Neural progenitor cell (in vitro differentiated cells): ENCODE data around the gene GCNT2. TPM values are rescaled to one million over a fixed set of nuclear protein-coding genes. Genes with fewer than 3 reads are reported as not detected.
A peak's percentile ranks its signal among the peaks of the same experiment; 100 is the strongest.

Source experiments
- DNase-seq: peaks from one replicate; pipeline ENCODE4 v3.0.0-alpha.2; 2016; ENCODE audit warnings: low spot score
- H2AFZ ChIP-seq: fragments of 200-600 bp; sonication (generic); replicated peaks from 2 replicates; pipeline ENCODE4 v1.6.1; 2016; ENCODE audit warnings: antibody characterized with exemption
- H3F3A ChIP-seq: fragments of 200-600 bp; sonication (generic); 2 replicates; pipeline ENCODE4 v1.6.1; 2016; ENCODE audit warnings: antibody characterized with exemption, low read depth
- H3K27ac ChIP-seq: fragments of 200-600 bp; sonication (generic); 2 replicates; pipeline ENCODE4 v1.5.1; 2016; ENCODE audit warnings: mild to moderate bottlenecking
- H3K27me3 ChIP-seq: fragments of 200-600 bp; sonication (generic); 2 replicates; pipeline ENCODE4 v1.6.1; 2016; ENCODE audit warnings: mild to moderate bottlenecking, moderate library complexity
- H3K36me3 ChIP-seq: fragments of 200-600 bp; sonication (generic); 2 replicates; pipeline ENCODE4 v1.5.1; 2016
- H3K4me1 ChIP-seq: fragments of 200-600 bp; sonication (generic); 2 replicates; pipeline ENCODE4 v1.6.1; 2016; ENCODE audit warnings: mixed run types
- H3K4me2 ChIP-seq: fragments of 200-600 bp; sonication (generic); 2 replicates; pipeline ENCODE4 v1.6.1; 2016
- H3K4me3 ChIP-seq: fragments of 200-600 bp; sonication (generic); 2 replicates; pipeline ENCODE4 v1.5.1; 2016
- H3K79me2 ChIP-seq: fragments of 200-600 bp; sonication (generic); 2 replicates; pipeline ENCODE4 v1.6.1; 2016; ENCODE audit warnings: low read depth
- H3K9ac ChIP-seq: fragments of 200-600 bp; sonication (generic); 2 replicates; pipeline ENCODE4 v1.6.1; 2016
- H3K9me3 ChIP-seq: fragments of 200-600 bp; sonication (generic); 2 replicates; pipeline ENCODE4 v1.5.1; 2016; ENCODE audit warnings: low read depth
- H4K20me1 ChIP-seq: fragments of 200-600 bp; sonication (generic); 2 replicates; pipeline ENCODE4 v1.6.1; 2016; ENCODE audit warnings: low read depth
- H3K27ac Mint-ChIP-seq: 3 replicates; pipeline ENCODE4 v1.8.0; 2021; ENCODE audit warnings: mixed read lengths
- H3K27me3 Mint-ChIP-seq: 2 replicates; pipeline ENCODE4 v1.8.0; 2022; ENCODE audit warnings: low read depth, mild to moderate bottlenecking, inconsistent platforms, moderate library complexity, mixed read lengths; ENCODE audit not compliant: insufficient read depth
- H3K36me3 Mint-ChIP-seq: 3 replicates; pipeline ENCODE4 v1.8.0; 2021; ENCODE audit warnings: mixed read lengths
- H3K4me1 Mint-ChIP-seq: 3 replicates; pipeline ENCODE4 v1.8.0; 2021; ENCODE audit warnings: mixed read lengths
- H3K4me3 Mint-ChIP-seq: 3 replicates; pipeline ENCODE4 v1.8.0; 2021; ENCODE audit warnings: mild to moderate bottlenecking, moderate library complexity, mixed read lengths
- H3K9me3 Mint-ChIP-seq: 3 replicates; pipeline ENCODE4 v1.8.0; 2020; ENCODE audit warnings: mixed read lengths
- EZH2 ChIP-seq: fragments of 200-600 bp; sonication (generic); IDR thresholded peaks from 2 replicates; pipeline ENCODE4 v1.6.1; 2017; ENCODE audit warnings: antibody characterized with exemption, mild to moderate bottlenecking, moderate library complexity
- EZH2phosphoT487 ChIP-seq: fragments of 200-600 bp; sonication (generic); IDR thresholded peaks from 2 replicates; pipeline ENCODE4 v1.6.1; 2017; ENCODE audit warnings: antibody characterized with exemption
- total RNA-seq: library from RNA; depleted of rRNA; stranded (reverse); fragments of >200 nt; gene quantifications from 2 replicates; pipeline ENCODE4 v1.2.3, GENCODE V29; 2015; ENCODE audit warnings: low replicate concordance
- TF ChIP-seq, protein P1 (sequence below): fragments of 200-600 bp; sonication (generic); IDR thresholded peaks from 2 replicates; pipeline ENCODE4 v1.5.1; 2017; ENCODE audit warnings: antibody characterized with exemption, mild to moderate bottlenecking

Gene GCNT2
- total RNA-seq, 1 donor from 2014 or later, result 48.4 TPM

GRCh38 chr6:10537726-10538125 is 16.6 kb downstream of the GCNT2 start:
- H3K4me3 ChIP-seq, result no peak overlapping the region
- no peak overlapping the region for H3K9ac ChIP-seq
- no peaks in the 10 kb centered on the region for H4K20me1 ChIP-seq
- no peak for DNase-seq
- H2AFZ ChIP-seq, result no peak overlapping the region
- H3K4me1 ChIP-seq, result peaks cover 6% of the 10 kb centered on the region
- Mint-ChIP-seq H3K27me3 (no peaks in the 10 kb centered on the region), H3K36me3 (no peaks in the 10 kb centered on the region), H3K4me1 (peaks cover 3% of the 10 kb centered on the region), H3K4me3 (no peak overlapping the region), H3K27ac (no peak overlapping the region), H3K9me3 (peaks cover 2% of the 10 kb centered on the region)
- H3K27ac ChIP-seq, result no peak overlapping the region
- TF ChIP-seq EZH2, result no peak
- TF ChIP-seq EZH2phosphoT487, result no peak
- TF ChIP-seq, protein P1, sequence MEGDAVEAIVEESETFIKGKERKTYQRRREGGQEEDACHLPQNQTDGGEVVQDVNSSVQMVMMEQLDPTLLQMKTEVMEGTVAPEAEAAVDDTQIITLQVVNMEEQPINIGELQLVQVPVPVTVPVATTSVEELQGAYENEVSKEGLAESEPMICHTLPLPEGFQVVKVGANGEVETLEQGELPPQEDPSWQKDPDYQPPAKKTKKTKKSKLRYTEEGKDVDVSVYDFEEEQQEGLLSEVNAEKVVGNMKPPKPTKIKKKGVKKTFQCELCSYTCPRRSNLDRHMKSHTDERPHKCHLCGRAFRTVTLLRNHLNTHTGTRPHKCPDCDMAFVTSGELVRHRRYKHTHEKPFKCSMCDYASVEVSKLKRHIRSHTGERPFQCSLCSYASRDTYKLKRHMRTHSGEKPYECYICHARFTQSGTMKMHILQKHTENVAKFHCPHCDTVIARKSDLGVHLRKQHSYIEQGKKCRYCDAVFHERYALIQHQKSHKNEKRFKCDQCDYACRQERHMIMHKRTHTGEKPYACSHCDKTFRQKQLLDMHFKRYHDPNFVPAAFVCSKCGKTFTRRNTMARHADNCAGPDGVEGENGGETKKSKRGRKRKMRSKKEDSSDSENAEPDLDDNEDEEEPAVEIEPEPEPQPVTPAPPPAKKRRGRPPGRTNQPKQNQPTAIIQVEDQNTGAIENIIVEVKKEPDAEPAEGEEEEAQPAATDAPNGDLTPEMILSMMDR, result no peak
- H3K27me3 ChIP-seq, result no peaks in the 10 kb centered on the region
- no peaks in the 10 kb centered on the region for H3F3A ChIP-seq
- H3K9me3 ChIP-seq, result no peaks in the 10 kb centered on the region
- H3K4me2 ChIP-seq, result no peak overlapping the region
- no peaks in the 10 kb centered on the region for H3K79me2 ChIP-seq
- no peaks in the 10 kb centered on the region for H3K36me3 ChIP-seq

DNA sequence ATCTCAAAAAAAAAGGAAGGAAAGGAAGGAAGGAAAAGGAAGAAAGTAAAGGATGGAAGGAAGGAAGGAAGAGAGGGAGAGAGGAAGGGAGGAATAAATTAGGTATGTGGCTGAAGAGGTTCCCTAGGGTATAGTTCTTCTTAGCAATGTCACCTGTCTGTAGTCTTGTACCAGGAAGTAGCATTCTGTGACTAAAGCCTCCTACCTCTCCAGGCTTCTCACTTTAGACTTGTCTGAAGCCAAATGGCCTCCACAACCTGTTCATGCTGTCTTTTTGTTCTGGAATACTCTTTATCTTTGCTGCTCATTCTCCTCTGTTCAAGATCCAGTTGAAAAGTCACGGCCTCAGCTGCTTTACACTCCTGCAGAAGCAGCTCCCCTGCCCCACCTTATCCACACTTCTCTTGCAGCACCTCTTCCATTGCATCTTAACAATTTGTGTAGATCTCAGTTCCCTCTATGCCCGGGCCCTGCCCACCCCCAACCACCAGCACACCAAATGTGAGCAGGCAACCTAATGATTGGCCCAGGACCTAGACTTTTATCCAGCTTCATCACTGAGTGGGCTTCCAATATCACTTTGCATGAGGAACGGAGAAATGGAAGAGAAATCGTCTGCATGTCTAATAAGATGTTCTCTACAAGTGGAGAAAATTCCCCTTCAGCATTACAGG is 19.1 kb downstream of the GCNT2 start:
- DNase-seq, result no peak
- H3K9ac ChIP-seq, result no peak overlapping the region
- Mint-ChIP-seq H3K9me3 (peaks cover 5% of the 10 kb centered on the region), H3K4me1 (no peaks in the 10 kb centered on the region), H3K27ac (no peak overlapping the region), H3K27me3 (no peaks in the 10 kb centered on the region), H3K4me3 (no peak overlapping the region), H3K36me3 (no peaks in the 10 kb centered on the region)
- H3F3A ChIP-seq, result peaks cover under 1% of the 10 kb centered on the region
- peaks cover 9% of the 10 kb centered on the region for H3K4me1 ChIP-seq
- H3K27me3 ChIP-seq, result no peaks in the 10 kb centered on the region
- H2AFZ ChIP-seq, result peak overlapping the region; percentile 7
- H3K36me3 ChIP-seq, result no peaks in the 10 kb centered on the region
- no peaks in the 10 kb centered on the region for H4K20me1 ChIP-seq
- H3K9me3 ChIP-seq, result no peaks in the 10 kb centered on the region
- no peak overlapping the region for H3K4me3 ChIP-seq
- H3K79me2 ChIP-seq, result no peaks in the 10 kb centered on the region
- TF ChIP-seq EZH2 (no peak), EZH2phosphoT487 (no peak)
- TF ChIP-seq, protein P1, result no peak
- H3K4me2 ChIP-seq, result no peak overlapping the region
- no peak overlapping the region for H3K27ac ChIP-seq

DNA sequence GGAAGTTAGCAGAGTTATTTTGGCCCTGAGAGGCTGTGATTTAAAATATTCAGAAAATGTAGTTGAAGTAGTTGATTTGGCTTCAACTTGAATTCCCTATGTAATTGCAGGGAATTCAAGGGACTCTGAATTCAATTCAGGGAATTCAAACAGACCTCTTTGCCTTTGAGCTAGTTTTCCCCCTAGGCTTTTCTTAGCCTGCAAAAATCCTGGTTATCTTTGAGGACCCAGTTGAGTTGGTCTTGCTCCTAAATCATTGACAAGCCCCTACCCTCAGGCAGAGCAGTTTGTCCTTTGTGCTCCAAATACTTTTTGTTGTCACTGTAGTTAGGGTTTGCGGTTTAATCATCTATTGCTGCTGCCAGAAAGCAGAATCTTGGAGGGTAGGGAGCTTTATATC is 20.4 kb downstream of the GCNT2 start:
- no peaks in the 10 kb centered on the region for H3K9me3 ChIP-seq
- no peak for TF ChIP-seq EZH2
- TF ChIP-seq EZH2phosphoT487, result no peak
- TF ChIP-seq, protein P1, result no peak
- Mint-ChIP-seq H3K9me3 (peaks cover 5% of the 10 kb centered on the region), H3K27me3 (no peaks in the 10 kb centered on the region), H3K4me1 (no peaks in the 10 kb centered on the region), H3K4me3 (no peak overlapping the region), H3K27ac (no peak overlapping the region), H3K36me3 (no peaks in the 10 kb centered on the region)
- peak overlapping the region; percentile 63 for H3K27ac ChIP-seq
- peaks cover 16% of the 10 kb centered on the region for H3K4me1 ChIP-seq
- H3K4me3 ChIP-seq, result no peak overlapping the region
- no peaks in the 10 kb centered on the region for H3K27me3 ChIP-seq
- H3K4me2 ChIP-seq, result no peak overlapping the region
- H3K36me3 ChIP-seq, result no peaks in the 10 kb centered on the region
- H3F3A ChIP-seq, result peaks cover 7% of the 10 kb centered on the region
- H2AFZ ChIP-seq, result peak overlapping the region; percentile 94
- no peaks in the 10 kb centered on the region for H4K20me1 ChIP-seq
- H3K79me2 ChIP-seq, result no peaks in the 10 kb centered on the region
- no peak for DNase-seq
- no peak overlapping the region for H3K9ac ChIP-seq
